Measurements from ENCODE around the gene ABCA1. TPM values are rescaled to one million over a fixed set of nuclear protein-coding genes. Genes with fewer than 3 reads are reported as not detected.

Gene ABCA1
- total RNA-seq, 1 donor from 2014 or later, result 10.8 TPM

- H3K36me3 ChIP-seq, result peaks cover 39% of the 10 kb centered on the region
- no peaks in the 10 kb centered on the region for H3K27me3 ChIP-seq (ENCODE audit: low read depth)
- intact Hi-C loops (cut with micrococcal nuclease), result no loop called here
- no peak overlapping the region for H3K27ac ChIP-seq (replicated peaks)
- no peak for DNase-seq
- H3K9me3 ChIP-seq (replicated peaks), result no peaks in the 10 kb centered on the region
- peaks cover 51% of the 10 kb centered on the region for H3K4me1 ChIP-seq
- no peak overlapping the region for H3K4me3 ChIP-seq
- TF ChIP-seq CTCF (IDR thresholded peaks at IDR 0.05; ENCODE audit: borderline replicate concordance), result no peak
Measured at GRCh38 chr9:104876587-104876986, 51.4 kb downstream of the ABCA1 start.

- peaks cover 36% of the 10 kb centered on the region for H3K36me3 ChIP-seq
- no peak overlapping the region for H3K27ac ChIP-seq (replicated peaks)
- no peak for DNase-seq
Measured at GRCh38 chr9:104875897-104876296, 52.1 kb downstream of the ABCA1 start.

GRCh38 chr9:104875320-104875719 is 52.6 kb downstream of the ABCA1 start:
- no peak for TF ChIP-seq CTCF (IDR thresholded peaks at IDR 0.05; ENCODE audit: borderline replicate concordance)
- intact Hi-C loops (cut with micrococcal nuclease), result no loop called here
- no peak overlapping the region for H3K27ac ChIP-seq (replicated peaks)

More at GRCh38 chr9:104875897-104876296, 52.1 kb downstream of the ABCA1 start:
- H3K4me3 ChIP-seq, result no peak overlapping the region
- no peaks in the 10 kb centered on the region for H3K9me3 ChIP-seq (replicated peaks)
- H3K27me3 ChIP-seq (ENCODE audit: low read depth), result no peaks in the 10 kb centered on the region
- H3K4me1 ChIP-seq, result peaks cover 58% of the 10 kb centered on the region
- no peak for TF ChIP-seq CTCF (IDR thresholded peaks at IDR 0.05; ENCODE audit: borderline replicate concordance)
- intact Hi-C loops (cut with micrococcal nuclease), result no loop called here

GRCh38 chr9:104873489-104873850 is 54.5 kb downstream of the ABCA1 start:
- Histone ChIP-seq H3K36me3 (peaks cover 19% of the 10 kb centered on the region), H3K27me3 (ENCODE audit: low read depth) (no peaks in the 10 kb centered on the region), H3K4me1 (peaks cover 65% of the 10 kb centered on the region), H3K4me3 (no peak overlapping the region), H3K27ac (replicated peaks) (peak overlapping the region; percentile 56), H3K9me3 (replicated peaks) (no peaks in the 10 kb centered on the region)
- no peak for DNase-seq
- intact Hi-C loops (cut with micrococcal nuclease), result no loop called here
- no peak for TF ChIP-seq CTCF (IDR thresholded peaks at IDR 0.05; ENCODE audit: borderline replicate concordance)

More at GRCh38 chr9:104875320-104875719, 52.6 kb downstream of the ABCA1 start:
- Histone ChIP-seq H3K4me1 (peaks cover 64% of the 10 kb centered on the region), H3K36me3 (peaks cover 31% of the 10 kb centered on the region), H3K27me3 (ENCODE audit: low read depth) (no peaks in the 10 kb centered on the region), H3K9me3 (replicated peaks) (no peaks in the 10 kb centered on the region), H3K4me3 (no peak overlapping the region)
- DNase-seq, result no peak

GRCh38 chr9:104872656-104873488 is 55.1 kb downstream of the ABCA1 start:
- intact Hi-C loops (cut with micrococcal nuclease), result no loop called here
- peaks cover 15% of the 10 kb centered on the region for H3K36me3 ChIP-seq
- H3K27ac ChIP-seq (replicated peaks), result peak overlapping the region; percentile 56

More at GRCh38 chr9:104872656-104873488, 55.1 kb downstream of the ABCA1 start:
- no peak overlapping the region for H3K4me3 ChIP-seq
- TF ChIP-seq CTCF (IDR thresholded peaks at IDR 0.05; ENCODE audit: borderline replicate concordance), result no peak
- no peaks in the 10 kb centered on the region for H3K27me3 ChIP-seq (ENCODE audit: low read depth)
- H3K4me1 ChIP-seq, result peaks cover 69% of the 10 kb centered on the region
- DNase-seq, result peak; percentile 26
- no peaks in the 10 kb centered on the region for H3K9me3 ChIP-seq (replicated peaks)
